ENCODE results near the gene MSI2.
"Not testable (repeated sequence)": the region's sequence is repeated elsewhere in the genome, so short reads cannot be mapped to it uniquely, and the experiment has no call there.

The MSI2 gene

GRCh38 chr17:57484826-57485565 is 228.7 kb downstream of the MSI2 start:
- no peak for DNase-seq (ENCODE audit: low spot score)

- DNase-seq (ENCODE audit: low spot score): no peak
Observed at GRCh38 chr17:57485566-57485865, 229.2 kb downstream of the MSI2 start.

- DNase-seq (ENCODE audit: low spot score): no peak
Observed at GRCh38 chr17:57485916-57486881, 229.9 kb downstream of the MSI2 start.

GRCh38 chr17:57486882-57487301 is 230.6 kb downstream of the MSI2 start:
- no peak for DNase-seq (ENCODE audit: low spot score)

GRCh38 chr17:57487573-57487972 is 231.2 kb downstream of the MSI2 start:
- no peak for DNase-seq (ENCODE audit: low spot score)

- no peak for DNase-seq (ENCODE audit: low spot score)
Observed at GRCh38 chr17:57488856-57489255, 232.5 kb downstream of the MSI2 start.

GRCh38 chr17:57489321-57489720 is 233.0 kb downstream of the MSI2 start:
- no peak for DNase-seq (ENCODE audit: low spot score)

GRCh38 chr17:57490111-57490845 is 234.0 kb downstream of the MSI2 start:
- no peak for DNase-seq (ENCODE audit: low spot score)

GRCh38 chr17:57490890-57491289 is 234.6 kb downstream of the MSI2 start:
- no peak for DNase-seq (ENCODE audit: low spot score)

GRCh38 chr17:57493171-57493570 is 236.8 kb downstream of the MSI2 start:
- no peak for DNase-seq (ENCODE audit: low spot score)

- no peak for DNase-seq (ENCODE audit: low spot score)
Observed at GRCh38 chr17:57493625-57494024, 237.3 kb downstream of the MSI2 start.

GRCh38 chr17:57494443-57494842 is 238.1 kb downstream of the MSI2 start:
- DNase-seq (ENCODE audit: low spot score): no peak

- no peak for DNase-seq (ENCODE audit: low spot score)
Observed at GRCh38 chr17:57495771-57496170, 239.4 kb downstream of the MSI2 start.

- DNase-seq (ENCODE audit: low spot score): no peak
Observed at GRCh38 chr17:57496382-57496781, 240.1 kb downstream of the MSI2 start.

GRCh38 chr17:57498443-57498842 is 242.1 kb downstream of the MSI2 start:
- no peak for DNase-seq (ENCODE audit: low spot score)

- DNase-seq (ENCODE audit: low spot score): not testable (repeated sequence)
Observed at GRCh38 chr17:57499221-57499620, 242.9 kb downstream of the MSI2 start.

GRCh38 chr17:57499648-57500049 is 243.3 kb downstream of the MSI2 start:
- no peak for DNase-seq (ENCODE audit: low spot score)

GRCh38 chr17:57501016-57501415 is 244.7 kb downstream of the MSI2 start:
- no peak for DNase-seq (ENCODE audit: low spot score)

- DNase-seq (ENCODE audit: low spot score): no peak
Observed at GRCh38 chr17:57502022-57502421, 245.7 kb downstream of the MSI2 start.

- no peak for DNase-seq (ENCODE audit: low spot score)
Observed at GRCh38 chr17:57502811-57503241, 246.5 kb downstream of the MSI2 start.

- DNase-seq (ENCODE audit: low spot score): no peak
Observed at GRCh38 chr17:57504208-57504607, 247.9 kb downstream of the MSI2 start.
